GDM1 (cell line): ENCODE data around the gene HIP1.

Experiments used
- DNase-seq: peaks from one replicate; lab custom pipeline; 2025; lab: John Stamatoyannopoulos, UW

HIP1 gene

DNA sequence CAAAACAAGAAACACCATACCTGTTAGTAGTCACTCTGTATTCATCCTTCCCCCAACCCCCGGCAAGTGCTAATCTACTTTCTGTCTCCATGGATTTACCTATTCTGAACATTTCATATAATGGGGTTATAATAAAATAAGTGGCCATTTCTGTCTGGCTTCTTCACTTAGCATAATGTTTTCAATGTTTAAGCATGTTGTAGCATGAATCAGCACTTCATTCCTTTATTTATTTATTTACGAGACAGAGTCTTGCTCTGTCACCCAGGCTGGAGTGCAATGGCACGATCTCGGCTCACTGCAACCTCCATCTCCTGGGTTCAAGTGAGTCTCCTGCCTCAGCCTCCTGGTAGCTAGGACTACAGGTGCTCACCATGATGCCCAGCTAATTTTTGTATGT lies 69.2 kb downstream of the HIP1 start:
- DNase-seq: no peak

DNA sequence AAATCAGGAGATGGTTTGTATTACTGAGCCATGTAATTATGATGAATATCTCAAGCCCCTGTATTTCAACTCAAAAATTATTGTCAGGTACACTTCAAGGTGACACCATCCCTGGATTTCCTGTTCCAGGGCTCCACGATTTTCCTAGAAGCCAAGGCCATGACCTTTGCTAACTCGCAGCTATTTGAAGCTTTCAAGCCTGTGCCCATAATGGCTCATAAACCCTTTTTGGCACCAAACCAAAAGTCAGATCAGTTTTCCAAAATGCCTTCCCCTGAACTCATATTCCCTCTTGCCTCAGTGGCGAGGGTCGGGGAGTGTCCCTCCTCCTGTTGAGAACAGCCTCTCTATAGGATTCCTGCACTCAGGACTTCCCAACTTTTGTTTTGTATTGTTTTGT lies 70.8 kb downstream of the HIP1 start:
- no peak for DNase-seq

DNA sequence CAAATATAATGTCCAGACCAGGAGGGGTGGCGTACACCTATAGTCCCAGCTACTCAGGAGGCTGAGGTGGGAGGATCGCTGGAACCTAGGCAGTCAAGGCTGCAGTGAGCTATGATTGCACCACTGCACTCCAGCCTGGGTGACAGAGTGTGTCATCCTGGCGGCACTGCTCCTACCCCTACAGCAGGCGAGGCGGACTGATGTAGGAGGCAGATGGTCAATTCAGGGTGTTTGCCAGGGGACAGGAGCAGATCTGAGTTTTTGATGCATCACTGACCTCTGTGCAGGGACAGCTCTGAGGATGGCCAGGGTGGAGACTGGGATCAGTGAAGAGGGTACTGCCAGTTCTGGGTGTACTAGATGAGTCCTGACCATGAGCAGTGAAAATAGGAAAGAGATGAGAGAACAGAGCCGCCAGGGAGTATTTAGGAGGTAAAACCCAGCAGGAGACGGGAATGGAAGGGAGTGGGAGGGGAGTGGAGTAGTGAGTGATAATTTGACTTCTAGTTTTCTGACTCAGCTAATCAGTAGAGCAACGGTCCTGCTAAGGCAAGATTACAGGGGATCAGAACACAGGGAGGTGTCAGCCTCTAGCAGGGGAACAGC lies 75.3 kb downstream of the HIP1 start:
- no peak for DNase-seq

DNA sequence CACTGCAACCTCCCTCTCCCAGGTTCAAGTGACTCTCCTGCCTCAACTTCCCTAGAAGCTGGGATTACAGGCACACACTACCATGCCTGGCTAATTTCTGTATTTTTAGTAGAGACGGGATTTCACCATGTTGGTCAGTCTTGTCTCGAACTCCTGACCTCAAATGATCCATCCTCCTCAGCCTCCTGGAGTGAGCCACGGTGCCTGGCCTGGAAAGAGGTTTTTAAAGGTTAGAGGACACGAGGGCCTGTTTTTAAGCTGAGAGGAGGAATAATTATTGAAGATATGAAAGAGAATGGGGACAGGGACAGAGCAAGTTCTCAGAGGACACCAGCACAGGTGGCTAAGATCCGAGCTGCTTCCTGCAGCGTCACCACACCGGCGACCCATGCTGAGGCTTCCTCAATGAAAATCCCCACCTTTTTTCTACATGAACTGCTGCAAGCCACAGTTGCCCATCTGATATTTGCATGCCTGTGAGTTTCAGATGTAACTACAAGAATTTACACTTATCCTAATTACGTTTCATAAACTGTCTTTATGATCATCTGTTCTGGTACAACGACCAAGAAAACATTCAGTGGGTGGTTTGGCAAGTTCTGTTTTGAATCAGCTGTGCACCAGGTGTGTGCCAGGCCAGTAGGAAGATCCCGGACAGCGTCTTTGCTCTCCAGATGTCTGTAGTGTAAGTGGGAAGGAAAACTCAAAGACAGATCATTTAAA lies 76.0 kb downstream of the HIP1 start:
- no peak for DNase-seq

DNA sequence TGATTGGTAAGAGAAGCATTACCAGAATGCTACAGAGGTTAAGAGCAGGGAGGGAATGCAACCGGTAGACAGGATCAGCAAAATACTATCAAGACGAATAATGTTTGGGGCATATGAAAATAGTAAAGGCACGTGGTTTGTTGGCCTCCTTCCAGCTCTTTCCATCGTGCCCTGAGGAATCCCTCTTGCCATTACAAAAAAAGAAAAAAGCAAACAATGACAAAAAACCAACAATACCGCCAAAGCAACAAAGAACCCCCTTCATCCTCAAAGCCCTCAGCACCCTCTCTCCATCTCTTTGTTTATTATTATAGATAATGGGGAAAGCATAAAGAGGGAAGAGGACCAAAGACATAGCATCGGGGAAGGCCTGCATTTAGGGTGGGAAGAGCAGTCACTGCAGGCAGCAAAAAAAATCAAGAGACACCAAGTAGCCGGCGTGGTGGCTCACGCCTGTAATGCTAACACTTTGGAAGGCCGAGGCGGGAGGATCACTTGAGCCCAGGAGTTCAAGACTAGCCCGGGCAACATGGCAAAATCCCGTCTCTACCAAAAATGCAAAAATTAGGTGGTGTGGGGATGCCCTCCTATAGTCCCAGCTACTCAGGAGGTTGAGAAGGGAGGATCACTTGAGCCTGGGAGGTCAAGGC lies 78.0 kb downstream of the HIP1 start:
- DNase-seq: no peak

DNA sequence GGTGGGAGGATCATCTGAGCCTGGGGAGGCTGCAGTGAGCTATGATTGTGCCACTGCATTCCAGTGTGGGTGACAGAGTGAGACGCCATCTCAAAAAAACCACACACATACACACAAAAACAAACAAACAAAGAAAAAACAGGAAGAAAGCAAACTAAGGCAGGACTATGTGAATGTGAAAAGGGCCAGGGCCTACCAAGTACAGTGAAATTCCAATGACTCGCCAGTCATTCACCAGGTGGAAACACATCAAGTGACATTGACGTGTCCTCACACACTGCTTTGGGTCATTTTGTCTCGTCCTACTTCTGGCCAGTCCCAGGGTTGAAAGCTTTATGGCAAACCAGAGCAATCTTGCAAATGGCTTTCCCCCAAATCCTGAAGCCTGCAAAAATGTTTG lies 79.9 kb downstream of the HIP1 start:
- no peak for DNase-seq

DNA sequence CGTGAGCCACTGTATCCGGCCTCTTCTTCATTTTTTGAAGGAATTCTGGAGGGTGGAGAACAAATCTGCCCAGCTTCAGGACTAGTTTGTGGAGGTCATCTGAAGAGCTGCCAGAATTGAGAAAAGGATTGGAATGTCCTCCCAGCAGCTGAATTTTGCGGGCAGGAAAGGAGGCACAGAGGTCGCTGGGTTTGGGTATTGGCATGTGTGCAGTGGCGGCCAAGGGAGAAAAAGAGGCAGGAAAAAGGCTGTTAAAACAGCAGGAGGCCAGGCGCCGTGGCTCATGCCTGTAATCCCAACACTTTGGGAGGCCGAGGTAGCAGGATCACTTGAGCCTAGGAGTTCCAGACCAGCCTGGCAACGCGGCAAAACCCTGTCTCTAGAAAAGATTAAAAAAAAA lies 80.4 kb downstream of the HIP1 start:
- no peak for DNase-seq

DNA sequence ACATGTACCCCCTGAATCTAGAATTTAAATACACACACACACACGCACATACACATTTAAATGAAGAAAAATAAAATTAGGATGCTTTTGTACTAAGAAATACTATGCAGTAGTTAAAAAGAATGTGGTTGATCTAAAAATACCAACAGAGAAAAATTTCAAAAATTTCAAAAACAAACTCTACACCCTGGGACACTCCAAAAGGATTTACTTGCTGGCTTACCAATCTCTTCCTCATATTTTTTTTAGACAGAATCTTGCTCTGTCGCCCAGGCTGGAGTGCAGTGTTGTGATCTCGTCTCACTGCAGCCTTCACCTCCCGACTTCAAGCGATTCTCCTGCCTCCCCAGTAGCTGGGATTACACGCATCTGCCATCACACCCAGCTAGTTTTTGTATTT lies 80.9 kb downstream of the HIP1 start:
- no peak for DNase-seq

DNA sequence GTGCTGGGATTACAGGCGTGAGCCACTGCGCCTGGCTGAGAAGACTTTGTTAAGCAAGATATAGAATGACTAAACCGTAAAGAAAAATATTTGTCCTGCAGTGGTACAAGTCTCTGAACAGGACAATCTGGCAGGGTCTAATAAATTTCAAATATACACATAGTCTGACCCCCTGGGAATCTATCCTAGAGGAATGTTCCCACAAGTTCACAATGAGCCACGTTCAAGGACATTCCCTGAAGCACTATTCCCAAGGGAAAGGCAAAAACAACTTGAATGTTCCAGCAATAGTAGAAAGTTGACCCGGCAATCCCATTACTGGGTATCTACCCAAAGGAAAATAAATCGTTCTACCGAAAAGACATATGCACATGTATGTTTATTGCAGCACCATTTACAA lies 82.0 kb downstream of the HIP1 start:
- no peak for DNase-seq

DNA sequence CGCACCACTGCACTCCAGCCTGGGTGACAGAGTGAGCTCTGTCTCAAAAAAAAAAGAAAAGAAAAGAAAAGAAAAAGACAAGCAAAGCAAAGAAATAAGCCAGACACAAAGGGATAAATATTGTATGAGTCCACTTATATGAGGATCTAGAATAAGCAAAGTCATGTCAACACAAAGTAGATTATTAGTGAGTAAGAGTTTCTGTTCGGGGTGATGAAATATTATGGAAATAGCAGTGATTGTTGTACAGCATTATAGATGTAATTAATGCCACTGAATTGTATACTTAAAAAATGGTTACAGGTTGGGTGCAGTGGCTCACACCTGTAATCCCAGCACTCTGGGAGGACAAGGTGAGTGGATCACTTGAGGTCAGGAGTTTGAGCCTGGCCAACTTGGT lies 83.2 kb downstream of the HIP1 start:
- no peak for DNase-seq

DNA sequence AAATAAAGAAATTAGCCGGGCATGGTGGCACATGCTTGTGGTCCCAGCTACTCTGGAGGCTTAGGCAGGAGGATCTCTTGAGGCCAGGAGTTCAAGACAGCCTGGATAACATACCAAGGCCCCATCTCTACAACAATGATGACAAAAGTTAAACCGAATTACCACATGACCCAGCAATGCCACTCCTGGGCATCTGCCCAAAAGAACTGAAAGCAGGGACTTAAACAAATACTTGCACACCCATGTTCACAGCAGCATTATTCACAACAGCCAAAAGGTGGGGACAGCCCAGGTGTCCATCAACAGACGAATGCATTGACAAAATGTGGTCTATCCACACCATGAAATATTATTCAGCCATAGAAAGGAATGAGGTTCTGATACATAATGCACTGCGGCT lies 83.9 kb downstream of the HIP1 start:
- no peak for DNase-seq

DNA sequence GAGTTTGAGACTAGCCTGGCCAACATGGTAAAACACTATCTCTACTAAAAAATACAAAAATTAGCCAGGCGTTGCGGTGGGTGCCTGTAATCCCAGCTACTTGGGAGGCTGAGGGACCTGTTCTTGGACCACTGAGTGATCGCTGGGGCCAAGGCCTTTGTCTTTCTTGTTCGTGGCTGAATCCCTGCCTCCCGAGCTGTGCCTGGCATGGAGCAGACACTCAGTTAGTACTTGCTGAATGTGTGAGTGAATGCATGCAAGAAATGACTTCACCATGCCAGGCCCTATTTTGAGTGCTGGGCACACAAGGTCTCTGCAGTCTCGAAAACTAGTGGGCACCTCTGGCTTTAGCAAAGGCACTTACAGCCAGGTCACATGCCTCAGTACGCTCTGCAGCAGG lies 85.1 kb downstream of the HIP1 start:
- no peak for DNase-seq

DNA sequence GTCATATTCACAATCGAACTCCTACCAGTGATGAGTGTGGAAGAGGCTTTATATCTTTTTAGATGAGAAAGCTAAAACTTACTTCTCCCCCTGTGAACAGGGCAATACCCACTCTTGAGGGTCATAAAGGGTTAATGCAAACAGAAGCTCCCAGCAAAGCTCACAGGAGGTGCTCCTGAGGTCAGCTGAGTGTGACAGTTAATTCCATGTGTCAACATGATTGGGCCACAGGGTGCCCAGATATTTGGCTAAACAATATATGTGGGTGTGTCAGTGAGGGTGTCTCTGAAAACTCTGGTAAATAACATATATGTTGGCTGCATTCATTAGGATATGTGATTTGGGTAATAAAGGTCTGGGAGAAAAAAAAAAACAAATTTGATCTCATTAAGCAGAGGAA lies 86.0 kb downstream of the HIP1 start:
- DNase-seq: no peak

DNA sequence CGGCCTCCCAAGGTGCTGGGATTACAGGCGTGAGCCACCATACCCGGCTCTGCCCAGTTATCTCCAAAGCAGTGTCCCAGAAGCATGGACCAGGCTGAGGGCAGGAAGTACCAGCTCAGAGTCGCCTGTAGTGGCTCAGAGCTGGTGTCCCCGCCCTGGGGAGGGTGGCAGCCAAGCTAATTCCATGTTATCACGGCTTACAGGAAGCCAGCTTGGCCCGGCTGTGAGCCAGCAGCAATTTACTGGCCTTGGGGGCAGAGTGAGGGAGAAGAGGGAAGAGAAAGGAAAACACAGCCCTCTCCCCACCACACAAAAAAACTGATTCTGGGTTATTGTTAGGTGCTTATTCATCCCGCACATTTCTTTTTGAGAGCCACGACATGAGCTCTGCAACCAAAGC lies 88.1 kb downstream of the HIP1 start:
- DNase-seq: peak; percentile 42

DNA sequence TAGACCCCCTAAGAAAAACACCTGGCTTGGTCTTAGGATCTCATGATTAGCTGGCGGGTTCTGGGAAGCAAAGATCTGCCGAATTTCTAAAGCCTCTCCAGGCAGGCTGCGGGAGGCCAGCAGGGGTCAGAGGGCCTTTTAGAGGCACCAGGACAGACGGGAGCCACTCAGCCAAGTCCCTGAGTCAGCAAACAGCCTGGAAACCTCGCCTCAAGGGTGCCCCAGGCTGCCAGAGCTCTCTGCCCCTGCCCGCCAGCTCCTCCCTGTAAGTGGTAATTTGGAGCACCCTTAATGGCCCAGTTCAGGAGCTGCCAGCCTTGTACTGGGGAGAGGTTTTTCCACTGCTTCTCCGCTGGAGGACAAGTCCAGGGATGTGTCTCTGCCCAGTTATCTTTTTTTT lies 88.7 kb downstream of the HIP1 start:
- DNase-seq: no peak

DNA sequence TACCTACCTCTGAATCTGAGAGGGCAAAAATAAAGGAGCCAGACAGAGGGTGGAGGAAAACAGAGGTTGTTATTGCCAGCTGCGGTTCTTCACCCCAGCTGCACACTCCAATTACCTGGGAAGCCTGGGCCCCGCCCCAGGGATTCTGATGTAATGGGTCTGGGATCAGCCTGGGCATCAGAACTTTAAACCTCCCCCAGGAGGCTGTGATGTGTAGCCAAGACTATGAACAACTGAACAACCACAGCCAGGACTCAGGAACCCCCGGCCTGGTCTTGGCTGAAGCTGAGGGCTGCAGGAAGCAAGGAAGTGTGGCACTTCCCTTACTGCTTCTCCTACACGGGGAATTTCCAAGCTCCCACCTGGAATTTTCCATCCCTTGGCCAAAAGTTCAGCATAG lies 89.3 kb downstream of the HIP1 start:
- DNase-seq: no peak

DNA sequence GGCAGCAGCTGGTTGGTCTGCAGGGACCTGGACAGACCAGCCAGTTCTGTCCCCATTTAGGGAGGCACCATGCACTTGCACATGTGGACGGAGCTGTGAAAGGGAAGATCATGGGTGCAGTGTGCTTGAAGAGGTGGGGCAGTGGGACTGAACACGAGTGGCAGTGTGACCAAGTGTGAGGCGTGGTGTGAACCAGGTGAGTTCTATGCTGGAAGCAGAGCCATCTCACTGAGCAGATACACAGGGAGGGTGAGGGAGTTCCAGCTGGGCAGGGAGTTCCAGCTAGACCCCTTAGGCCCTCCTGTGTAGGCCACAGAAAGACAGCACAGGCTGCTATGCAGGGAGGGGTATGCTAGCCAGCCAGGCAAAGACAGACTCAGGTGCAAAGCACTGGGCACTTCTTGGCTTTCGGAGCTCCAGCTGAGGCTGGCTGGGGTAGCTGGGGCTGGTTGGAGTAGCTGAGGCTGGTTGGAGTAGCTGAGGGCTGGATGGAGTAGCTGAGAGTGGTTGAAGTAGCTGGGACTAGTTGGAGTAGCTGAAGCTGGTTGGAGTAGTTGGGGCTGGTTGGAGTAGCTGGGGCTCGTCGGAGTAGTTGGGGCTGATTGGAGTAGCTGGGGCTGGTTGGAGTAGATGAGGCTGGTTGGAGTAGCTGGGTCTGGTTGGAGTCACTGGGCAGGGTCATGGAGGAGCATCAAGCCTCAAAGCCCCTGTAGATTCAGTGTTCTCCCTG lies 90.9 kb downstream of the HIP1 start:
- DNase-seq: no peak

DNA sequence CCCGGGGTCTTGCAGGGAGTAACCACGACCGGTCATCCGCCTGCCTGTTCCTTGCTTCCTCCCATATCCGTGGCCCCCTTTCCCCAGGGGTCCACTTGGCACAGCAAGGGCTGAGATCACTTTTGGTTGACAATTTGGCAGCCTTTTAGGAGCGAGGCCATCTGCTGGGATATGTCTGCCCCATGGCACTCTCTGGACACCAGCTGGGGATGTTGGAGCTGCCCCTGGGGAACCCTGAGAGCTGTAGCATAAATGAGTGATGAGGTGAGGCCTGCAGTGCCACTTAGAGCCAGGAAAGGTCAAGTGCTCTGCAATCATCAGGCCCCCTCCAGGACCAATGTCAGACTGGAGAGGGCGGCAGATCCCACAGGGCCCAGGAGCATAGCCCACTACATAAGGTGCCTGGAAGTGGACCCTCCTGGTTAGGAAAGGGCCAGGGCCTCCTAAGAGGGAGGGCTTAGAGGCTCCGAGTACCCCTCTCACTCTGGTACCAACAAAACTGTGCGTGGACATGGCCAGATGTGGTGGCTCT lies 92.1 kb downstream of the HIP1 start:
- no peak for DNase-seq

DNA sequence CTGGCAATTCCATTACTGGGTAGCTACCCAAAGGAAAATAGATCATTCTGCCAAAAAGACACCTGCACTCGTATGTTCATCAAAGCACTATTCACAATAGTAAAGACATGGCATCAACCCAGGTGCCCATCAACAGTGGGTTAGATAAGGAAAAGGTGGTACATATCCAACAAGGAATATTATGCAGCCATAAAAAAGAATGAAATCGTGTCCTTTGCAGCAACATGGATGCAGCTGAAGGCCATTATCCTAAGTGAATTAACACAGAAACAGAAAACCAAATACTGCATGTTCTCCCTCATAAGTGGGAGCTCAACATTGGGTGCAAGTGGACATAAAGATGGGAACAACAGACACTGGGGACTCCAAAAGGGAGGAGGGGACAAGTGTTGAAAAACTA lies 93.2 kb downstream of the HIP1 start:
- no peak for DNase-seq

DNA sequence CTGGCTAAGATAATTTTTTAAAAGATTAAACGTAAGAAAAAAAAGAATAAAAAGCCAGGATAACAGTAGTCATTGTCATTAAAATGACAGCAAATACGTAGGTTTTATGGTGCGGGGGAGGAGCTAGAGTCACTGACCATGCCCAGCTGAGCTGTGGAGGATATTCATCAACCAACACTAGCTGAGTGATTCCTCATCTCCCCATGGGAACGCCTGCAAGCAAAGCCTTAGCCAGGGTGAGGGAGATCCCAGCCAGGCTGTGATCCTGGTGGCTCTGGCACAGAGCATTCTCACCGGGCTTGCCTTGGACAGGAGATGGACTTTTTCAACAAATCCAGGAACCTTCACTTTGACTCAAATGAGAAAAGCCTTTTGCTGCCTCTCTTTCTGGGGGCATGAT lies 94.2 kb downstream of the HIP1 start:
- no peak for DNase-seq

DNA sequence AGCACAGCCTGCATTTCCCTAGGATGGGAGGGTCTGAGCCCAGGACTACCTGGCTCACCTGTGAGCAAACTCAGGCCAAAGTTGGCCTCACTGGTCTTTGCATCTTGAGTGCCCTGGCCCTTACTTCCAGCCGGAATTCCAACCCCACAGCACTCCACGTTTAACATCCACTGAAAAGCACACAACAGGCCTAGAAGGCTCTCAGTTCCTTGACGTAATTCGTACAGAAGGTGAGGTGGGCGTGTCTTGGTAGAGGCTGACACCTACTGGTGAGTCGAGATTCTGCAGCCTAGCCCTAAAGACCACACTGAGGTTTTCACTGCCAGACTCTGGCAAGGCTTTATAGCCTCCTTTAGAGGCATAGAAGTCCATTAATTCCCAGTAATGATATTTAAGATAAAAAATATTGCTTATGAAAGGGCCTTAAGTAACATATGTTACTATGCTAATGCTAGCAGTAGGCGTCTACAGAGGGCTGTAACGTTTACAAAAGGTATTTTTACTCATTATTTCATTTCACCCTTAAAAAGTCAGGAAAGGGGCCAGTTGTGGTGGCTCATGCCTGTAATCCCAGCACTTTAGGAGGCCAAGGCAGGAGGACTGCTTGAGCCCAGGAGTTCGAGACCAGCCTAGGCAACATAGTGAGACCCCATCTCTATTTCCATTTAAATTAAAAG lies 95.8 kb downstream of the HIP1 start:
- DNase-seq: peak; percentile 68

DNA sequence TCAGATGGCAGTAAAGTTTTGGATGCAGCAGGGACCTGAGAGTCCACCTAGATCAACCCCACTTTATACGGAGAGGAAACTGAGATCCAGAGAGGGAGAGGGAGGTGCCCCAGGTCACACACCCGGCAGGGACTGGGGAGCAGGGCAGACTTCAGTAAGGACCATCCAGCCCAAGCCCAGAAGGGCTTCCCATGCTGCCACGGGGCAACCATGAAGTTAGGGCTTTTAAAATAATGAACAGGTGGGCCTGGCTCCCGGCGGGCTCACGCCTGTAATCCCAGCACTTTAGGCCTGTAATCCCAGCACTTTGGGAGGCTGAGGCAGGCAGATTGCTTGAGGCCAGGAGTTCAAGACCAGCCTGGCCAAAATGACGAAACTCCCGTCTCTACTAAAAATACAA lies 98.5 kb downstream of the HIP1 start:
- DNase-seq: no peak
